Measurements from ENCODE around the gene ANKRD31. TPM values are rescaled to one million over a fixed set of nuclear protein-coding genes. Genes with fewer than 3 reads are reported as not detected.
"Not testable (repeated sequence)": the region's sequence is repeated elsewhere in the genome, so short reads cannot be mapped to it uniquely, and the experiment has no call there.

Gene ANKRD31
- total RNA-seq, 1 experiment from 2014 or later: 0.26 TPM

- no peaks in the 10 kb centered on the region for H3K4me1 ChIP-seq (ENCODE audit: insufficient read depth, low read length)
- BruUV-seq (replicated peaks): no TSS peak
- H4K20me1 ChIP-seq (ENCODE audit: low read length): no peaks in the 10 kb centered on the region
- no peak overlapping the region for H3K9ac ChIP-seq (ENCODE audit: low read length)
- no peaks in the 10 kb centered on the region for H3K36me3 ChIP-seq (ENCODE audit: low read depth, low read length)
- ChIA-PET CTCF (interaction anchor here (0.5 kb wide), 1 partner anchor 335 kb away, joined by 11 read pairs; no protein-coding TSS in a partner anchor), POLR2A (ENCODE audit: unreplicated experiment) (no interaction called here)
- H3K27me3 ChIP-seq (ENCODE audit: low read length): no peaks in the 10 kb centered on the region
- H3K79me2 ChIP-seq (ENCODE audit: low read length): no peaks in the 10 kb centered on the region
- ATAC-seq: no peak
- no peaks in the 10 kb centered on the region for H3K9me3 ChIP-seq (ENCODE audit: low read length)
- H3F3A ChIP-seq (ENCODE audit: low read length, unreplicated experiment): no peaks in the 10 kb centered on the region
- no peak overlapping the region for H3K4me2 ChIP-seq (ENCODE audit: low read length)
- TF ChIP-seq EZH2phosphoT487 (IDR thresholded peaks at IDR 0.05; ENCODE audit: borderline replicate concordance, low read length) (no peak), EZH2 (IDR thresholded peaks at IDR 0.05; ENCODE audit: low read length, unreplicated experiment) (no peak), CTCF (conservative IDR thresholded peaks at IDR 0.05; ENCODE audit: low read depth, low read length) (no peak)
- H2AFZ ChIP-seq (ENCODE audit: low read length): no peak overlapping the region
- intact Hi-C loops (cut with micrococcal nuclease): loop anchor here (10.0 kb wide), 1 partner anchor 586 kb away; no protein-coding TSS in a partner anchor
- no peak overlapping the region for H3K27ac ChIP-seq (ENCODE audit: low read length)
- no peak for DNase-seq
- H3K4me3 ChIP-seq (ENCODE audit: low read length): no peak overlapping the region
- no peaks in the 10 kb centered on the region for H3K9me2 ChIP-seq (replicated peaks; ENCODE audit: low read length)
Measured at GRCh38 chr5:75260708-75261107, 24.0 kb upstream of the ANKRD31 start.

- H3K4me3 ChIP-seq (ENCODE audit: low read length); H3K36me3 ChIP-seq (ENCODE audit: low read depth, low read length); H3K9me2 ChIP-seq (replicated peaks; ENCODE audit: low read length); H3K4me1 ChIP-seq (ENCODE audit: insufficient read depth, low read length); CTCF ChIA-PET; POLR2A ChIA-PET (ENCODE audit: unreplicated experiment); H3K27ac ChIP-seq (ENCODE audit: low read length); H3F3A ChIP-seq (ENCODE audit: low read length, unreplicated experiment); H4K20me1 ChIP-seq (ENCODE audit: low read length); H3K27me3 ChIP-seq (ENCODE audit: low read length); DNase-seq; H2AFZ ChIP-seq (ENCODE audit: low read length); H3K79me2 ChIP-seq (ENCODE audit: low read length); BruUV-seq (replicated peaks); H3K9me3 ChIP-seq (ENCODE audit: low read length); intact Hi-C loops (cut with micrococcal nuclease); ATAC-seq; H3K9ac ChIP-seq (ENCODE audit: low read length); H3K4me2 ChIP-seq (ENCODE audit: low read length): not testable (repeated sequence)
Measured at GRCh38 chr5:75250452-75250851, 13.8 kb upstream of the ANKRD31 start.

- TF ChIP-seq CTCF (conservative IDR thresholded peaks at IDR 0.05; ENCODE audit: low read depth, low read length) (no peak), EZH2 (IDR thresholded peaks at IDR 0.05; ENCODE audit: low read length, unreplicated experiment) (no peak), EZH2phosphoT487 (IDR thresholded peaks at IDR 0.05; ENCODE audit: borderline replicate concordance, low read length) (no peak)
- Histone ChIP-seq H3K27ac (ENCODE audit: low read length) (no peak overlapping the region), H4K20me1 (ENCODE audit: low read length) (no peaks in the 10 kb centered on the region), H3K27me3 (ENCODE audit: low read length) (no peaks in the 10 kb centered on the region), H3K9me2 (replicated peaks; ENCODE audit: low read length) (no peaks in the 10 kb centered on the region), H3K4me3 (ENCODE audit: low read length) (no peak overlapping the region), H3K4me2 (ENCODE audit: low read length) (no peak overlapping the region), H3K9ac (ENCODE audit: low read length) (no peak overlapping the region), H3K79me2 (ENCODE audit: low read length) (no peaks in the 10 kb centered on the region), H3F3A (ENCODE audit: low read length, unreplicated experiment) (no peaks in the 10 kb centered on the region), H2AFZ (ENCODE audit: low read length) (no peak overlapping the region), H3K9me3 (ENCODE audit: low read length) (no peaks in the 10 kb centered on the region), H3K4me1 (ENCODE audit: insufficient read depth, low read length) (peaks cover 15% of the 10 kb centered on the region), H3K36me3 (ENCODE audit: low read depth, low read length) (no peaks in the 10 kb centered on the region)
- CTCF ChIA-PET: no interaction called here
- ATAC-seq (no peak), DNase-seq (no peak)
- POLR2A ChIA-PET (ENCODE audit: unreplicated experiment): no interaction called here
- no TSS peak for BruUV-seq (replicated peaks)
- intact Hi-C loops (cut with micrococcal nuclease): no loop called here
Measured at GRCh38 chr5:75245023-75245422, 8.3 kb upstream of the ANKRD31 start.

Measured in PC-3 (cell line).